Epidermal melanocyte (primary cell): ENCODE measurements around the gene LMO4.

ENCODE experiments used
- DNase-seq: peaks from one replicate; pipeline ENCODE4 v3.0.0; 2011; ENCODE audit warnings: low spot score; ENCODE audit not compliant: insufficient read length

The LMO4 gene

GRCh38 chr1:87327376-87328271 lies 1.1 kb upstream of the LMO4 start:
- no peak for DNase-seq

- DNase-seq: no peak
These were observed 408 bp downstream of the LMO4 start for GRCh38 chr1:87329051-87329525.

- no peak for DNase-seq
These were observed 911 bp downstream of the LMO4 start for GRCh38 chr1:87329526-87330056.

- DNase-seq: no peak
These were observed 1.6 kb downstream of the LMO4 start for GRCh38 chr1:87330057-87330884.

- no peak for DNase-seq
These were observed 2.2 kb downstream of the LMO4 start for GRCh38 chr1:87330885-87331364.

GRCh38 chr1:87331365-87332241 lies 2.9 kb downstream of the LMO4 start:
- peak; percentile 55 for DNase-seq

- no peak for DNase-seq
These were observed 5.1 kb downstream of the LMO4 start for GRCh38 chr1:87333692-87334347.

- DNase-seq: no peak
These were observed 5.9 kb downstream of the LMO4 start for GRCh38 chr1:87334351-87335174.

GRCh38 chr1:87335175-87335884 lies 6.7 kb downstream of the LMO4 start:
- DNase-seq: peak; percentile 71

DNA sequence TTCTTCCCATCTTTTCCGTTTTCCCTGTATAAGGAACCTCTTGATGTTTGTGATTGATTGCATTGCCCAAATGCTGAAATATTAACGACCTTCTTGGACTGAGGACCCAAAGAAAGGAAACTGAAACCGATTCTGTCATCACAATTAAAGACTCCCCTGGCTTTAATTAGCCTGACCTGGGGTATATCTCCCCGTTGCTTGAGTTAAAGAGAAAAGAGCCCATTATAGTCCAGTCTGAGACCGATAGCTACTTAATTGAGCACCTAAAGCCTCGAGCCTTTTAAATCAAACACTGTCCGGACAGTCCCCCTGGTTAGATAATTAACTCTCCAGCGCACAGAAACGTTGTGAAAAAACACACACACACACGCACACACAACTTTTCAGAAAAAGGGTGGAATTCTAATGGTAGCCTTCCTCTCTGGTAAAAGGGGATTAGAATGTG lies 8.0 kb downstream of the LMO4 start:
- no peak for DNase-seq

- no peak for DNase-seq
These were observed 8.9 kb downstream of the LMO4 start for GRCh38 chr1:87337606-87338005.

- DNase-seq: no peak
These were observed 9.9 kb downstream of the LMO4 start for GRCh38 chr1:87338566-87338965.

GRCh38 chr1:87344231-87344630 lies 15.6 kb downstream of the LMO4 start:
- no peak for DNase-seq

DNA sequence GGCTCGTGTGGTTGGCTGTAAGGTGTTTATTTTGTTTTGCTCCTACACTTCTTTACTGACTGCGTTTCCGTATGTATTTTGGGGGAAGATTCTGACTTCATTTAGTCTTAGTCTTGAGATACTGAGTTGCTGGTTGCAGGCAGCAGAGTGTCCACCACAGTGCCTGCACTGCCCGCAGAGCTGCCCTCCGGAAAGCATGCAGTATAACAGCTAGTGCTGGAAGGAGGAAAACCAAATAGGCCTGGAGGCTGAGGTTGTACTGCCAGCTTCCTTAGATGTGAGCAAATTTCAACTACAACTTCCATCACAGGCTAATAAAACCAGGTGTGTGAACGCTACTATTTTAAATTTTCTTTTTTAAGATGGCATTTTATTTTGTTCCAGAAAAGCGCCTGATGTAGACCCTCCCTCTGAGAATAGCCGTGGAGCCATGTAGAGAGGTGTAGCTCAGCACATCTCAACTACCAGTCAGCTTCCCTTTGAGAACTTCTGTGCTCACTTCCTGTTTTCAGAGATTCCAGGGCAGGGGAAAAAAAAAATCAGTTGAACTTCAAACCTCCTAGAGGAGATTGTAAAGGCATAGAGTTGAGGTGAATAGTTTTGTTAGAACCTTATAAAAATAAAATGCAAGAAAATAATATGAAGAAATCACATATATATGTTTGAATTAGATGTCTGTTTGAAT lies 17.6 kb downstream of the LMO4 start:
- no peak for DNase-seq

- no peak for DNase-seq
These were observed 19.8 kb downstream of the LMO4 start for GRCh38 chr1:87348341-87349019.

DNA sequence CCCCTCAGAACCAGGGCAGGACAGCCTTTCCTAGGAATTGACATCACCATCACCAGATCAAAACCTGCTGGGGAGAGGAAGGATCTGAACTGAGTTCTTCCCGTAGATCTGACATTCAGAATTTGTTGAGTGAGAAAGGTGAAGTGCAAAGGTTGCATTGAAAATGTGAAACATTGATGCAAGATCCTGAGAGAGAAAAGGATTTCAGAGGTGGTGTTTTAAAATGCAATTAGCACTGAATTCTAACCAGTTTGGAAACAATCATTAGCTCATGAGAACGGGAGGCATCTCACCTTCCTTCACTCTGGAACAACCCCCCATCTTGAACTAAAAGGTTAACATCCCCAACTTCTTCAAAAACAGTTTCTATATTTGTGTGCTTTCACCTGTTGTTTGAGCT lies 20.4 kb downstream of the LMO4 start:
- DNase-seq: no peak

GRCh38 chr1:87355894-87356293 lies 27.2 kb downstream of the LMO4 start:
- no peak for DNase-seq

DNA sequence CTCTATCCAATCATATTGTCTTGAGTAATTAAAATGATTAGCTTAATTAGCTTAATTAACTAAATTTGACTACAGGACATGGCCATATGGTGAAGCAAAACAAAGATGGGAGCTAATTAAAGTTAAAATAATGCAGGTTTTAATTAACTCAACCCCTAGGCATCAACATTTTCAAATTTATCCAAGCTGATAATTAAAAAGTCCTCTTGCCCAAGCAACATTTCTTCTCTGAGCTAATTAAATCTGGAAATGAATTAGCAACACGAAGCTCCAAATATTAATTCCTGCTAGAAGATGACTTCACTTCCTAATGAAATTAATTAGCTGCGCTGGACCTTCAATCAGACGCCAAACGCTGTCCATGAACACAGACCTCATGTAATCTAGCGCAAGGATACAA lies 27.9 kb downstream of the LMO4 start:
- DNase-seq: no peak
